Ramos (cell line): ENCODE measurements around the gene ANP32D.
"Not testable (repeated sequence)": the region's sequence is repeated elsewhere in the genome, so short reads cannot be mapped to it uniquely, and the experiment has no call there.

Source experiments
- in situ Hi-C: fragments of 300-500 bp; cut with MboI; formaldehyde crosslinking; loops from one replicate; pipeline ENCODE4 v1.14.3; 2022; ENCODE audit warnings: low sequenced_read_pairs; ENCODE audit not compliant: unreplicated experiment

ANP32D gene

DNA sequence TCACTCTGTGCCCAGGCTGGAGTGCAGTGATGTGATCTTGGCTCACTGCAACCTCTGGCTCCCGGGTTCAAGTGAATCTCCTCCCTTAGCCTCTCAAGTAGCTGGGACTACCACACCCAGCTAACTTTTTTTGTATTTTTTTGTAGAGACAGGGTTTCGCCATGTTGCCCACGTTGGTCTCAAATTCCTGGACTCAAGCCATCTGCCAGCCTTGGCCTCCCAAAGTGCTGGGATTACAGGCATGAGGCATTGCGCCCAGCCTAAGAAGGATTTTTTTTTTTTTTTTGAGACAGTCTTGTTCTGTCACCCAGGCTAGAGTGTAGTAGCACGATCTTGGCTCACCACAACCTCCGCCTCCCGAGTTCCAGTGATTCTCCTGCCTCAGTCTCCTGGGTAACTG lies 17.1 kb downstream of the ANP32D start:
- in situ Hi-C loops, result not testable (repeated sequence)

DNA sequence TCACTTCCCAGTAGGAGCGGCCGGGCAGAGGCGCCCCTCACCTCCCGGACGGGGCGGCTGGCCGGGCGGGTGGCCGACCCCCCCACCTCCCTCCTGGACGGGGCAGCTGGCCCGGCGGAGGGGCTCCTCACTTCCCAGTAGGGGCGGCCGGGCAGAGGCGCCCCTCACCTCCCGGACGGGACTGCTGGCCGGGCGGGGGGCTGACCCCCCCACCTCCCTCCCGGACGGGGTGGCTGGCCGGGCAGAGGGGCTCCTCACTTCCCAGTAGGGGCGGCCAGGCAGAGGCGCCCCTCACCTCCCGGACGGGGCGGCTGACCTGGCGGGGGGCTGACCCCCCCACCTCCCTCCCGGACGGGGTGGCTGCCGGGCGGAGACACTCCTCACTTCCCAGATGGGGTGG lies 27.9 kb downstream of the ANP32D start:
- in situ Hi-C loops, result not testable (repeated sequence)

DNA sequence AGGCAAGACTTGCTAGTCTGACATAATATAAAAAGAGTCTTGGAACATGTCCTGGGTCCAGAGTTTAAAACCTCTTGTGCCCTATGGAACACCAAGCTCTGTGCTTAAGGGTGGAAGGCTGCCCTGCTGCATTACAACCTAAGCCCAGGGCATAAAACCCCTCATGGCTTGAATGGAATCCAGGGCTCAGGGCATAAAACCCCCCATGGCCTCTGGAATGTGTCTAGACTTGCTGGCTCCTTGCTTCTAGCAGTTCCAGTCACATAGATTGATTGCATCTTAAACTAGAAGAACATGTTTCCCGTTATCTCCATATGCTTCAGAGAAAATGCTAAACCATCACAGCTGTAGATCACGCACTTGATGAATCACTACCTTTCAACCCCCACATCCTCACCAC lies 34.5 kb downstream of the ANP32D start:
- in situ Hi-C loops, result not testable (repeated sequence)

- in situ Hi-C loops, result no loop called here
Observed at GRCh38 chr12:48508987-48509386, 36.6 kb downstream of the ANP32D start.

DNA sequence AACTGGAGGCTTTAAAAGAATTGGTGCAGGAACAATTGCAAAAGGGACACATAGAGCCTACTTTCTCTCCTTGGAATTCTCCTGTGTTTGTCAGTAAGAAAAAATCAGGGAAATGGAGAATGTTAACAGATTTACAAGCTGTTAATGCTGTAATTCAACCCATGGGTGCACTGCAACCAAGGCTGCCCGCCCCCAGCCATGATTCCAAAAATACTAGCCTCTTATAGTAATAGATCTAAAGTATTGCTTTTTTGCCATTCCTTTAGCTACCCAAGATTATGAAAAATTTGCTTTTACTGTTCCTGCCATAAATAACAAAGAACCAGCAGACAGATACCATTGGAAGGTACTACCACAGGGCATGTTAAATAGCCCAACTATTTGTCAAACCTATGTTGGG lies 37.8 kb downstream of the ANP32D start:
- in situ Hi-C loops, result no loop called here

GRCh38 chr12:48512855-48513254 lies 40.5 kb downstream of the ANP32D start:
- in situ Hi-C loops, result no loop called here

DNA sequence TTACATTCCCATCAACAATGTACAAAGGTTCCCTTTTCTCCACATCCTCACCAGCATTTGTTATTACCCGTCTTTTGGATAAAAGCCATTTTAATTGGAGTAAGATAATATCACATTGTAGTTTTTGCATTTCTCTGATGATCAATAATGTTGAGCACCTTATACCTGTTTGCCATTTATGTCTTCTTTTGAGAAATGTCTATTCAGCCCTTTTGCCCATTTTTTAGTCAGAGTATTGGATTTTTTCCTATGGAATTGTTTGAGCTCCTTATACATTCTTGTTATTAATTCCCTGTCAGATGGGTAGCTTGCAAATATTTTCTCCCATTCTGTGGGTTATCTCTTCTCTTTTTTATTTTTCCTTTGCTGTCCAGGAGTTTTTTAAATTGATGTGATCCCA lies 42.4 kb downstream of the ANP32D start:
- in situ Hi-C loops, result no loop called here

GRCh38 chr12:48520381-48520780 lies 48.0 kb downstream of the ANP32D start:
- in situ Hi-C loops, result not testable (repeated sequence)
